Fibroblast of pulmonary artery (primary cell): ENCODE measurements around the gene PEX13.

Experiments used
- DNase-seq: peaks from one replicate; pipeline ENCODE4 v3.0.0-alpha.2; 2010; ENCODE audit warnings: low read depth
- H3K4me3 ChIP-seq: replicated peaks from 2 replicates; pipeline ENCODE4 v1.5.1; 2011; ENCODE audit warnings: low read depth, mild to moderate bottlenecking, control low read depth, low read length, moderate library complexity
- CTCF ChIP-seq: IDR thresholded peaks from 2 replicates; pipeline ENCODE4 v1.5.1; 2011; ENCODE audit warnings: mild to moderate bottlenecking, control low read depth, low read length, inconsistent platforms; ENCODE audit errors: missing control alignments

Gene PEX13

GRCh38 chr2:61096438-61096837 lies 78.9 kb downstream of the PEX13 start:
- DNase-seq, result no peak
- TF ChIP-seq CTCF, result no peak

GRCh38 chr2:61100801-61101200 lies 83.3 kb downstream of the PEX13 start:
- H3K4me3 ChIP-seq, result no peak overlapping the region
- TF ChIP-seq CTCF, result no peak
- DNase-seq, result no peak

More at GRCh38 chr2:61096438-61096837, 78.9 kb downstream of the PEX13 start:
- no peak overlapping the region for H3K4me3 ChIP-seq
